Body of pancreas (tissue), 4 donors: Measurements from ENCODE around the gene RAB1B.

Source experiments
- POLR2A ChIP-seq, 3 donors: fragments of 450-650 bp; IDR thresholded peaks; one replicate each; pipeline ENCODE4 v1.6.1; 2016; ENCODE audit warnings: antibody characterized with exemption in 3 of 3, mild to moderate bottlenecking in 2 of 3
- TF ChIP-seq, protein P1 (sequence below), 7 experiments: fragments of 450-650 bp in 4 of 7; fragments of 200-600 bp in 3 of 7; sonication (generic) in 3 of 7; IDR thresholded peaks; one replicate each; pipeline ENCODE4 v1.5.1; 2016 to 2019; ENCODE audit warnings: antibody characterized with exemption in 7 of 7

DNA sequence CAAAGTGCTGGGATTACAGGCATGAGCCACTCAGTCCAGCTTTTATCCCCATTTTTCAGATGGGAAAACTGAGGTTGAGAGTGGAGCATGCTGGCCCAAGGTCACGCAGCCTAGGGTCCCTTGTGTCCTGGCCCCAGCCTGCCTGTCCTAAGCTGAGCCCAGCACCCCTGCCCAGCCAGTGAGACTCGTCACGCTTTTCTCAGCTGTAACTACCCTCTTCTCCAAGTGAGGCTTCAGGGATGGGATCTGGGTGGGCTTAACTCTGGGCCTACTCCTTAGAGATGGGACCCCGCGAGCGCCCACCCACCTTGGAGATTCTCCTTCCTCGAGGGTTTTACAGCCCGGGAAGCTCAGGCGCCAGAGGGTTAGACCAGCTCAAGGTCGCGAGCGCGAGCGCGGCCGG lies 22.9 kb downstream of the RAB1B start:
- TF ChIP-seq, protein P1, sequence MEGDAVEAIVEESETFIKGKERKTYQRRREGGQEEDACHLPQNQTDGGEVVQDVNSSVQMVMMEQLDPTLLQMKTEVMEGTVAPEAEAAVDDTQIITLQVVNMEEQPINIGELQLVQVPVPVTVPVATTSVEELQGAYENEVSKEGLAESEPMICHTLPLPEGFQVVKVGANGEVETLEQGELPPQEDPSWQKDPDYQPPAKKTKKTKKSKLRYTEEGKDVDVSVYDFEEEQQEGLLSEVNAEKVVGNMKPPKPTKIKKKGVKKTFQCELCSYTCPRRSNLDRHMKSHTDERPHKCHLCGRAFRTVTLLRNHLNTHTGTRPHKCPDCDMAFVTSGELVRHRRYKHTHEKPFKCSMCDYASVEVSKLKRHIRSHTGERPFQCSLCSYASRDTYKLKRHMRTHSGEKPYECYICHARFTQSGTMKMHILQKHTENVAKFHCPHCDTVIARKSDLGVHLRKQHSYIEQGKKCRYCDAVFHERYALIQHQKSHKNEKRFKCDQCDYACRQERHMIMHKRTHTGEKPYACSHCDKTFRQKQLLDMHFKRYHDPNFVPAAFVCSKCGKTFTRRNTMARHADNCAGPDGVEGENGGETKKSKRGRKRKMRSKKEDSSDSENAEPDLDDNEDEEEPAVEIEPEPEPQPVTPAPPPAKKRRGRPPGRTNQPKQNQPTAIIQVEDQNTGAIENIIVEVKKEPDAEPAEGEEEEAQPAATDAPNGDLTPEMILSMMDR (IDR thresholded peaks at IDR 0.05), result no peak
- TF ChIP-seq POLR2A (IDR thresholded peaks at IDR 0.05), result no peak
